ENCODE measurements around the gene NLRP3.
"Not testable (repeated sequence)": the region's sequence is repeated elsewhere in the genome, so short reads cannot be mapped to it uniquely, and the experiment has no call there.

Gene NLRP3

DNA sequence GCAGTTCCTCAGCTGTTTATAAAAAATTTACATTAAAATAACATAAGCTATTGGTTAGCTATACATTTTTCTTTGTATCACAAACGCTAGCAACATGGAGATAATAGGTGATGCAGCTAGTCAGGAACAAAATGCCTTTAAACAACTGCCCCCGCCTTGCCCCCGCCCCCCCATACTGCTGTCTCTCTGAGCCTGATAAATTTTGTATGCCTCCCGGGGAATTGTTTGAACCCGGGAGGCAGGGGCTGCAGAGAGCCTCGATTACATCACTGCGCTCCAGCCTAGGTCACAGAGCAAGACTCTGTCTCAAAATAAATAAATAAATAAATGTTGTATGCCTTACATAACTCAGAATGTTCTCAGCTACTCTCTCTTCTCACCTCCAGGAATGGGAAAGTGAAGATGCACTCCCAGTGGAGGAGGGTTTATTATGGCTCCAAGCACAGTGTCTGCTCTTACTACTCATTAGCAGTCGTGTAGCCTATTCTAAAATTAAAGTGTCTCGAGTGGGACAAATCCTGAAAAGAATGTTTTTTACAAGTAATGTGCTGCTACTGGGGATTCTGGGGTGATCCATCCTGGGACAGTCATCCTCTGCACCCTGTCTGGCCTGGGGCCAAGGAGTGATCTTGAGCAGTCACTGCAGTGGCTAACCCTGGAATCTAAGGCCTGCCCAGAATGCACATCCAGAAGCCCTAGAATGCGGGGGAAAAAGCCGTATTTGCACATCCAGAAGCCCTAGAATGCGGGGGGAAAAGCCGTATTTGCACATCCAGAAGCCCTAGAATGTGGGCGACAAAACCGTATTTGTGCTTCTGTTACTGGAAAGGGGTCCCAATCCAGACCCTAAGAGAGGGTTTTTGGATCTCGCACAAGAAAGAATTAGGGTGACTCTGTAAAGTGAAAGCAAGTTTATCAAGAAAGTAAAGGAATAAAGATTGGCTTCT is 44.9 kb upstream of the NLRP3 start:
- no peak overlapping the region for H3K4me3 ChIP-seq (ENCODE audit: low read depth, low read length)
- ChIA-PET POLR2A (no interaction called here), CTCF (interaction anchor here (1.4 kb wide), 1 partner anchor 13 kb away, joined by 4 read pairs; no protein-coding TSS in a partner anchor)
- DNase-seq (ENCODE audit: low read depth, low spot score) = no peak
- TF ChIP-seq CTCF (IDR thresholded peaks at IDR 0.05; ENCODE audit: insufficient read depth, low read length, missing control alignments) = no peak

GRCh38 chr1:247371801-247372259 is 44.1 kb upstream of the NLRP3 start:
- no peak overlapping the region for H3K4me3 ChIP-seq (ENCODE audit: low read depth, low read length)
- TF ChIP-seq CTCF (IDR thresholded peaks at IDR 0.05; ENCODE audit: insufficient read depth, low read length, missing control alignments) = no peak
- ChIA-PET POLR2A (interaction anchor here (0.9 kb wide), 1 partner anchor 41 kb away, joined by 3 read pairs; no protein-coding TSS in a partner anchor), CTCF (interaction anchor here (1.0 to 3.2 kb wide), 3 partner anchors 8 to 22 kb away, joined by 4 to 38 read pairs (median 6); no protein-coding TSS in a partner anchor)
- DNase-seq (ENCODE audit: low read depth, low spot score) = no peak

- ChIA-PET POLR2A (no interaction called here), CTCF (interaction anchor here (0.7 to 3.2 kb wide), 14 partner anchors 10 to 466 kb away, joined by 3 to 38 read pairs (median 6); no protein-coding TSS in a partner anchor)
- peak; percentile 49 for TF ChIP-seq CTCF (IDR thresholded peaks at IDR 0.05; ENCODE audit: insufficient read depth, low read length, missing control alignments)
- no peak overlapping the region for H3K4me3 ChIP-seq (ENCODE audit: low read depth, low read length)
- no peak for DNase-seq (ENCODE audit: low read depth, low spot score)
Measured at GRCh38 chr1:247373721-247374141, 42.2 kb upstream of the NLRP3 start.

DNA sequence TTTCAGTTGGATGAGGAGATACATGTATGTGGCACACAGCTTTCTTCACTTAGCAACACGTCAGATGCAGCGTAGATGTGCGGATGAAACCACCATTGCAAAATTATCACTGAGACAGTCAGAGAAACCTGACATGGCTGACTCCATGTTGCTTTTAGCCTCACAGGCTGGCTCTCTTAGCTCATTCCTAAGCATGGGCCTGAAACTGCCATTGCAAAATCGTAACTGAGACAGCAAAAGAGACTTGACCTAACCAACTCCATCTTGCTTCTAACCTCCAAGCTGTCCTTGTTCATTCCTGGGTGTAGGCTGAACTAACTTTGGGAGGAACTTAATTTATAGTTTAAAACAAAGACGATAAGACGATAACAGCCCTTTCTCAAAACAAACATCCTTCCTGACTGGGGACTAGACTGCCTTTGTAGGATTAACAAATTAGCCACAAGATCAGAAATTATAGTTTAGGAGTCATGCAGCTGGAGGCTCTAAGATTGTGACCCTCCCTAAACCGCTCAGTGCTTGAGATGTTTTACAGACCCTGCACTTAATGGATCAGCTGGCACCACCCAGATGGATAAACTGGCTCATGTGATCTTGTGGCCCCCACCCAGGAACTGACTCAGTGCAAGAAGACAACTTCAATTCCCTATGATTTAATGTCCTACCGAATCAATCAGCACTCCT is 41.2 kb upstream of the NLRP3 start:
- CTCF ChIA-PET = interaction anchor here (0.7 to 3.2 kb wide), 8 partner anchors 9 to 201 kb away, joined by 3 to 38 read pairs (median 12); no protein-coding TSS in a partner anchor
- POLR2A ChIA-PET; DNase-seq (ENCODE audit: low read depth, low spot score); H3K4me3 ChIP-seq (ENCODE audit: low read depth, low read length): not testable (repeated sequence)

DNA sequence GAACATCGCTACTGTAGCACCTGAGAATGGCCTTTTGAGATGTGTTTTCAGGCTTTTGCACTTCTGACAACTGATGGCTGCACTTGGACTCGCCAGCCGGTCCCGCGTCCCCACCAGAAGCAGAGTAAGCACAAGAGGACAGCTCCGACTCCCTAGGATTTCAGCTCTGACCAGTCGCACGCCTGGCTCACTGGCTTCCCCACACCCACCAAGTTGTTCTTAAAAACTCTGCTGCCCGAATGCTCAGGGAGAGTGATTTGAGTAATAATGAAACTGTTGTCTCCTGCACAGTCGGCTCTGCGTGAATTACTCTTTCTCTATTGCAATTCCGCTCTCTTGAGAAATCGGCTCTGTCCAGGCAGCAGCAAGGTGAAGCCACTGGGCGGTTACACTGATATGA is 40.2 kb upstream of the NLRP3 start:
- no peak for TF ChIP-seq CTCF (IDR thresholded peaks at IDR 0.05; ENCODE audit: insufficient read depth, low read length, missing control alignments)
- no peak overlapping the region for H3K4me3 ChIP-seq (ENCODE audit: low read depth, low read length)
- ChIA-PET CTCF (no interaction called here), POLR2A (no interaction called here)
- DNase-seq (ENCODE audit: low read depth, low spot score) = no peak

DNA sequence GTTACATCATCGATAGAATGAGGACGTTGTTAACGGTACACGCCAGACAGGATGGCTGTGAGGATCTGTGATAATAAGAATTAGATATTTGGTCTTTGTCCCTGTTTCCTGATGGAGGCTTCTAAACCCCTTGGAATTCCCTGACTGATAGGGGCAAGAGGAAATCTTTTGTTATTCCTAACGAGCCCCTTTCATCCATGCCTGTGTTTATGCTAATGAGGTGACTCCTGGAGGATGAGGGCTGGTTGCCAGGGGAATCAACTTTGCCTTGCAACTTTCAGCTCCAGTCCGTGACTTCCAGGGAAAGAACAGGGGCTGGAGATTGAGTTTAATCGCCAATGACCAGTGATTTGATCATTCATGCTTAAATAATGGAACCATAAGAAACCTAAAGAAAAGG is 39.3 kb upstream of the NLRP3 start:
- POLR2A ChIA-PET = no interaction called here
- no peak for DNase-seq (ENCODE audit: low read depth, low spot score)

DNA sequence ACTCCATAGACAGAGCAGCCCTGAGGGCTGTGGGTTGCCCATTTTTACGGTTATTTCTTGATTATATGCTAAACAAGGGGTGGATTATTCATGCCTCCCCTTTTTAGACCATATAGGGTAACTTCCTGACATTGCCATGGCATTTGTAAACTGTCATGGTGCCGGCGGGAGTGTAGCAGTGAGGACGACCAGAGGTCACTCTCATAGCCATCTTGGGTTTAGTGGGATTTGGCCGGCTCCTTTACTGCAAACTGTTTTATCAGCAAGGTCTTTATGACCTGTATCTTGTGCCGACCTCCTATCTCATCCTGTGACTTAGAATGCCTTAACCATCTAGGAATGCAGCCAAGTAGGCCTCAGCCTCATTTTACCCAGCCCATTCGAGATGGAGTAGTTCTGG is 38.3 kb upstream of the NLRP3 start:
- CTCF ChIA-PET = interaction anchor here (1.3 kb wide), 1 partner anchor 12 kb away, joined by 5 read pairs; no protein-coding TSS in a partner anchor
- DNase-seq (ENCODE audit: low read depth, low spot score); H3K4me3 ChIP-seq (ENCODE audit: low read depth, low read length); POLR2A ChIA-PET: not testable (repeated sequence)

More for the DNA sequence above, 39.3 kb upstream of the NLRP3 start:
- TF ChIP-seq CTCF (IDR thresholded peaks at IDR 0.05; ENCODE audit: insufficient read depth, low read length, missing control alignments) = no peak
- CTCF ChIA-PET = interaction anchor here (0.5 to 1.3 kb wide), 2 partner anchors 13 to 124 kb away, joined by 3 to 5 read pairs; no protein-coding TSS in a partner anchor
- no peak overlapping the region for H3K4me3 ChIP-seq (ENCODE audit: low read depth, low read length)

Data from AG04449 (cell line).